NCI-H1092 (cell line): ENCODE measurements around the gene CTXN1.

ENCODE experiments used
- DNase-seq: peaks from one replicate; lab custom pipeline; 2025; lab: John Stamatoyannopoulos, UW

The CTXN1 gene

GRCh38 chr19:7914099-7914498 is 11.8 kb downstream of the CTXN1 start:
- no peak for DNase-seq

DNA sequence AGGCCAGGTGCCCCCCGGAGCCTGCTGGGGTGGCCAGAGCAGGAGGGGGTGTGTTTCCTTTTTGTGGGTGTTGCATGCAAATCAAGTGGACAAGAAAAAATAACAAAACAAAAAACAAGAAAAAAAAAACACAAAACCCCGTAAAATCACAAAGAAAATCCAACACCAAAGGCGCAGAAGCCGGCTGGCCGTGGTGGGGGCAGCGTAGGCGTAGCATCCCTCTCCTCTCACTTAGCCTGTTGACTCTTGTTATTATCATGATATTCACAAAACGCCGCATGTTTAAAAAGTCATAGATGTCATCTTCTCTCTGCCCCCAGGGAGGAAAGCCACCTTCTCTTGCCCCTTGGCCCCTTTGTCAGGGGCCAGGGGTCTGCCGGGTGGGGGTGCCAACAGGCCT is 12.3 kb downstream of the CTXN1 start:
- DNase-seq, result no peak

DNA sequence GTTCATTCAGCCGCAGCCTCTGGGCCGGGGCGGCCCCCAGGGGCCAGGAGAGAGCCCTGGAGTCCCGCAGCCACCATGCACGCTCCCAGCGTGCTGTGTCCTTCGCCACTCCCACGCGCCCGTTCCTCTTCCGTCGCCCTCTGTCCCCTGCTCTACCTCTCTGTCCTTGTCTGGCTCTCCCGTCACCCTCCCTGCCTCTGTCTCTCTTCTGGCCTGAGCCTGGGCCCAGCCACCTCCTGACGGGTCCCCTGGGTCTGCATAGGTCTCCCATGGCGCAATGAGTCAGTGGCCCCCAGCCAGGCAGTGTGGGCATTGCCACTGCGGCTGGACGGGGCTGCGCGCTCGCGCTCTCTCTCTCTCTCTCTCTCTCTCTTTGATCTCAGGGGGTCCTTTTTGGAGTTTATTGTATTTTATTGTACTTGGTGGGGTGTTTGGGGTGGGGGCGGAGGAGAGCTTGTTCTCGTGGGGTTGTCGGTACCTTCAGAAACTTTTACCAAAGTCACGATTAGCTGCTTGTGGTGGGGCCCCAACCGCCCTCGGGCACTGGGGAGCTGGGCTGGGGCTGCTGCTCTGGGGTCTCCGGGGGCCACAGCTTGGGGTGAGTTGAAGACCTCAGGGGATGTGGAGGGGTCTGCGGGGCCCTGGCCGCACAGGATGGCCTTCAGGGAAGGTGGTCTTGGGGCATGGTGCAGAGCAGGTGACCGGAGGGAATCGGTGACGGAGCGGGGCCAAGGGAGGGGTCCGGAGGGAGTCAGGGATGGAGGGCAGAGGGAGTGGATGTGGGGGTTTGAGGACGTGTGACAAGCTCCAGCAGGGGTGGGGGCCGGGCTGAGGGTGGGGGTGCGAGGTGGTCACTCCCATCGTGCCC is 13.0 kb downstream of the CTXN1 start:
- no peak for DNase-seq

GRCh38 chr19:7912144-7912696 is 13.7 kb downstream of the CTXN1 start:
- no peak for DNase-seq

DNA sequence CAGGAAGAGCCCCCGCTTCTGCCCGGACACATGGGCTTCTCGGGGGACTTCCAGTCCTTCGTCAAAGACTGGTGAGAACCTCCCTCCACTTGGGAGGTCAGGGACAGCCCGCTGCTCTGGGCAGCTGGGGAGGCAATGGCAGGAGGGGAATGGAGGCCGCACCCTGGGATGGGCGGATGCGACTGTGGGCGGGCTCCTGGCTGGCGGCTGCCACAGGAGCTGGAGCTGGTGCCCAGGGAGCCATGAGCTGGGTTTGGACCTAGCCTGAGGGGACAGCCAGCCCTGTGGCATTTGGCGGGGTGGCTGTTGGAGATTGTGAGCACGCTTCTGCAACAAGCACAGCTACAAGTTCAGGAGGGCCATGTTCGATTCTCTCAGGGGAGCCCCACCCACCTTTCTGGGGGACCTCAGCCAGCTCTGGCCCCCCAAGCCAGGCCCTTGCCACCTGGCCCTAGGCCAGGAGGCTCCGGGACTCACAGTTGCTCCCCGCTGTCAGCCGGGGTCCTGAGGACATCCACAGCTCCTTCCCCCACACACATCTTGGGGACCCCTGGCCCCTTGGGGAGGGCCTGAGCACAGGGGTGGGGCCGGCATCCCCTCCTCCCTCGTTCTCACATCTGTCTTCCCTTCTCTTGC is 14.3 kb downstream of the CTXN1 start:
- DNase-seq, result no peak

- no peak for DNase-seq
Observed at GRCh38 chr19:7910321-7911161, 15.4 kb downstream of the CTXN1 start.

- no peak for DNase-seq
Observed at GRCh38 chr19:7909471-7910067, 16.4 kb downstream of the CTXN1 start.

DNA sequence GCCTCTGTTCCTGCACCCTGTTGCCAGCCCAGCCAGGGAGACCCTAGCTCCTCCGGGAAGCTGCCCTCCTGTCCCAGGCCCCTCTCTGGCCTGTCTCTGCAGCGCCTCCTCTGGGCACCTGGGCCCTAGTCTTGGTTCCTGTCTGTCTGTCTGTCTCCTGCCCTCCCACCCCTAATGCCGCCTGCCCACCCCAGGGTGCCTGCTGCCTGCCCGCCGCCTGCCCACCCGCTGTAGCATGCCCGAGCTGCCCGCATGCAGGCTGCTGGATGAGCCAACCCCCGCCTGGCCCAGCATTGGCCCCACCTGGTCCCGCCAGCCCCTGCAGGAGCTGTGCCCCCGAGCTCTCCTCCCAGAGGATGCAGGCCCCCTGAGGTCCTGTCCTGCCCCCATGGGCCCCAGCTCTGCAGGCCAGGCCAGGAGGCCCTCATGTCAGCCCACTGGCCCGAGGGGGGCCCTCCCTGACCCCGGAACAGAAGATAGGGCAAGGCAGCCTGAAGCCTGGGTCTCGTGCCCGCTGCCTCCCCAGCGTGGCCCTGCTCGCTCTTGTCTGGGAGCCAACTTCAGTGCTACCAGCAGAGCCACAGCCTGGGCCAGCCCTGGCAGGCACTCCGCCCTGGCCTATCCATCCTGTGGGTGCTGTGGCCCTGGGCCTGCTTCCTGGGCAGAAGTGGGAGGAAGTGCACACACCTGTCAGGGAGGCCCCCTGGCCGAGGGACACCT is 17.0 kb downstream of the CTXN1 start:
- DNase-seq, result no peak

DNA sequence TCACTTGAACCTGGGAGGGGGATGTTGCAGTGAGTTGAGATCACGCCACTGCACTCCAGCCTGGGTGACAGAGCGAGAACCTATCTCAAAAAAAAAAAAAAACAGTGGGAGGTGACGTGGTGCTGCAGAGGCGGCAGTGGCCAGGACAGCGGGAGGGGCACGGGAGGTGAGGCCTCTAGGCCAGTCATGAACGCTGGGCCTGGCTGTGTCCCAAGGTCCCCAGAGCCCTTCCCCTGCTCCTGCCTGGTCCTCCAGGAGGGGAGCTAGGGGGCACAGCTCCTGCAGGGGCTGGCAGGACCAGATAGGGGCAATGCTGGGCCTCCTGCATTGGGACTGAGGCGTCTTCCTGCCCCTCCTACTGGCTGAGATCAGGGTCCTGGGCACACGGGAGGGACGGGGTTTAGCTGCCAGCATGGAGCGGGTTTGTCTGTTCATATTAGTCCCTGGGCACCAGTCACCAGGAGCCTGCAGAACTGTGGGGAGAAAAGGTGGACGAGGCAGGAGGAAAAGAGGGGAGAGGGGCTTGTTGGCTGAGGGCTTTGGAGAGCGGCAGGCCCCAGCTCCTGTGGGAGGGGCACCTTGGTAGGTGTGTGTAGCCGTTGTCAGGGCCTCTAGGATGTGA is 17.7 kb downstream of the CTXN1 start:
- no peak for DNase-seq

DNA sequence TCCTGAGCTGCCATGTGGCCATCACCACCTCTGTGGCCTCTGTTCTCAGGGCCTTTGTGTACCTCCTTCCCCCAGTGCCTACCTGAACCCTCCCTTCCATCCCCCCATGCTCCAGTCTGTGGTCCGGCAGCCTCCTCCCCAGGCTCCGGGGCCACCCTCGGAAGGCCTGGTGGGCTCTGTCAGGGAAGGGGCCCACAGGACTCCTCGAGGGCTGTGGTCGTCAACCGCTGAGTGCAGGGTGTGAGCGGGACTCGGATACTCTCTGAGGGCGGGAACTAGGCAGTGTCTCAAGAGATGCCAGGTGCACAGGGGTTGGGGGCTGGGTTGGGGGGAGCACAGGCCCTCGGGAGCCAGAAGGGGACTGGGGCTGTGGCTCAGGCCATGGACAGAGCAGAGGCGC is 18.4 kb downstream of the CTXN1 start:
- DNase-seq, result no peak

- DNase-seq, result no peak
Observed at GRCh38 chr19:7907122-7907521, 18.8 kb downstream of the CTXN1 start.

DNA sequence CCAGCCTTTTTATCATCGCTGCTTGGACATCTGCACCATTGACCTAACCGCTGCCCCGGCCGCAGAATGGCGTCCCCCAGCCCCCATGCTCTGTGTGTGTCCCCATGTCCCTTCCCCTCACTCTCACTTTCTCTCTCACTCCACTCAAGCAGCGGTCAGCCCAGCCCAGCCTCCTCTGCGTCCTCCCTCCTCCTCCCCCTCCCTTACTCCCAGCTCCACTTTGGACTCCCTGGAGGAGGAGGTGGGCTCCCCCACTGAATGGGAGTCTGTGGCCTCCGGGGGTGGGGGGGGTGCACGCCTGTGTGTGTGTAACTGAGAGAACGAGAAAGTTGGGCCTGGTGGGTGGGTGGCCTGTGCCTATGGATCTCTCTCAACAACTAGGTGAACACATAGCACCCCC is 20.1 kb downstream of the CTXN1 start:
- no peak for DNase-seq

DNA sequence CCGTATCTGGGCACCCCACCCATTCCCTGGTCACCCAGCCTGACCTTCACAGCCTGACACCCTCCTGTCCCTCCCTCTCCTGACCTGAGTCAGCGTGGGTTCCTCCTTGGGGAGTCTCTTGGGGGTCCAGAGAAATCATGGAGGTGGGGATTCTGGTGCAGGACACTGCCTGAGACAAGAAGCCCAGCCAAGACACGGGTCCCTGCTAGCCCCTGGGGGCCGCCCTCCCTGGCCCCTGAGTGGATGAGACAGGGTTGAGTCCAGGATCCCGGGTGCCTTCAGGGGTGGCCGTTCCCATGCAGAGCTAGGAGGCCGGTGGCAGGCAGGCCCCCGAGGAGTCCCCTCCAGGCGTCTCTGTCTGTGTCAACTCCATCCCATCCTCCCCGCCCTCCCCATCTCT is 20.7 kb downstream of the CTXN1 start:
- DNase-seq, result no peak

DNA sequence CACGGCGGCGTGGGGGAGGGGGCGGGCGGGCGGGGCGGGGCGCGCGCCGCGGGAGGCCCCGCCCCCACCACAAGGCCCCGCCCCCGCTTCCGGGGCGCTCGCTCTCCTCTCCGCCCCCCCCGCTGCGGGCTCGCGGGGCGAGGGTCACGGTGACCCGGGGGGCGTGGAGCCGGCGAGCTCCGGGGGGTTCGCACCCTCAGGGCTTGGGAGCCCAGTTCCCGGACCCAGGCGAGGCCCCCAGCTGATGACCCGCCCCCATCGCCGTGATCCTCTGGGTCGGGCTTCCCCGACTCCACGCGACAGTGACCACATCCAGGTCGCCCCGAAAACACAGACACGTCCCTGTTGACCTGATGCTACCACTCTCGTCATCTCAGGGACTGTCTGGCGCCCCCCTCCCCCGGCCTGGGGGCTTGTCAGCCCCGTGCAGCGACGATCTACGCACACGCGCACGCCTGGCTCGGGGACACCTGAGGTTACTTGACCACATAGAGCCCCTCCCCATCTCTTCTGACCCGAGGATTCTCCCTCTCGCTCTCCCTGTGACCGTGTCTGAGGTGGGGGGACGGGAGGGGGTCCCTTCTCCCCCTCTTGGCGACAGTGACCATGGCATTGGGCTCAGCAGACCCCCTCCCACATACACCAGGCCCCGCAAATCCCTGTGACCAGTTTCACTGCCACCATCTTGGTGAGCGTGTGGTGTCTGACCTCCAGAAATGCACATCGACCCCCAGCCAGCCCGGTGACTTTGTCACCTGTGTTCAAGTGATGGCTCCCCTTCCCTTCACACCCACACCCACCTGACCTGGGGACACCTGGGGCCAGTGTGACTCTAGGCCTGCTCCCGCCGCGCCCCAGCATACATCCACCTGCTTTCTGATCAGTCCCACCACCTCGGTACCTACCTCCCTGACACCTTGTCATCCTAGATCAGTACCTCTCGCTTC is 21.6 kb downstream of the CTXN1 start:
- DNase-seq, result no peak

- peak; percentile 99 for DNase-seq
Observed at GRCh38 chr19:7903244-7904073, 22.5 kb downstream of the CTXN1 start, which contains the start of gene MAP2K7. MAP2K7 (plus strand) TSS chr19:7903877; CDS start chr19:7903945, 68 bp downstream.

DNA sequence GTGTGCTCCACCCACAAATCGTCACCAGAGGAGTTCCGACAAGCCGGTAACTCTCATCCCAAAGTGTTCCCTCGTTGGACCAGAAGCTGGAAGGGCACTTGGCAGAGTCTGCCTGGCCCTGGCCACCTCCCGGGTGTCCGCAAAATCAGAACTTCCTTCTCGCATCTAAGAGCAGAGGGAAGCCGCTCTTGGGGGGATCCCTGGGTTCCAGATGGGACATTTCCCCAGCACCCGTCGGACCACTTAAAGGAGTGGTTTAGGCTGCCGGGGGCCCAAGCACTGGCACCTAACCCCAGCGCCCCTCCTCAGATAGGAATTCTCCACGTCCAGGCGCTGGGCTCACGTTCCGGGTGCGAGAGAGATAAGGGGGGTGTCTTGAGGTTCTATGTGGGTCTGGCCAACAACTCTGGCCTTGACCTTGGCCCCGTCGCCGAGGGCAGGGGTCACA is 23.1 kb downstream of the CTXN1 start:
- DNase-seq, result no peak

DNA sequence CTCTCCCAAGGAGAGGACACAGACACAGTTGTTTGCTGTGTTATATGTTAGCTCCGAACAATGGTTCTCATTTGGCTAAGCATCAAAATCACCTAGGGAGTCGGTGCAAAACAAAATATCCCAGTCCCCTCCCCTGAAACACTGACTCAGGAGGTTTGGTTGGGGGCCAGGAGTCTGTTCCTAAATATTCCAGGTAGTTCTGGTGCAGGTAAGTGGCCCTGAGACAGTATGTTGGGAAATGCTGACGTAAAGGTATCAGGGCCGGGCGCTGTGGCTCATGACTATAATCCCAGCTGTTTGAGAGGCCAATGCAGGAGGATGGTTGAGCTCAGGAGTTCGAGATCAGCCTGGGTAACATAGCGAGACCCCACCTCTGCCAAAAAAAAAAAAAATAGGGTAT is 24.6 kb downstream of the CTXN1 start:
- no peak for DNase-seq

GRCh38 chr19:7900931-7901330 is 25.0 kb downstream of the CTXN1 start:
- no peak for DNase-seq
